Left cardiac atrium (tissue), 4 donors: ENCODE results near the gene ASB2. TPM values are rescaled to one million over a fixed set of nuclear protein-coding genes. Genes with fewer than 3 reads are reported as not detected.

Experiments
- ATAC-seq, 2 donors: fragments of 200-7000 bp; cut with Tn5 transposase; one replicate each; pipeline ENCODE4 v1.9.1; 2020; ENCODE audit warnings: mild to moderate bottlenecking in 2 of 2, moderate library complexity in 2 of 2
- DNase-seq: peaks from one replicate; pipeline ENCODE4 v3.0.0-alpha.2; 2020
- intact Hi-C, 2 donors: fragments of 100-400 bp; cut with DNase I; formaldehyde crosslinking; loops; one replicate each; pipeline versions ENCODE4 v1.14.1 to v1.15.1; 2022 to 2023
- long read RNA-seq: library from polyadenylated mRNA; unstranded; transcript quantifications from one replicate; pipeline ENCODE4 v2.0.0, GENCODE V29; 2021
- total RNA-seq, 2 donors: library from RNA; stranded (reverse); fragmentation: NEBNext Ultra II Directional; extraction: Animal tissue kit (Norgen Biotek cat#: 25700); gene quantifications; one replicate each; pipeline ENCODE4 v1.2.1, GENCODE V29; 2021
- donor health status: DM: no; HTN: yes; CAD: no.
- donor health status: DM: no; HTN: yes; CAD: no; lungs with severe emphysema.
- donor health status: DM: yes; HTN: yes; CAD: no.
- donor health status: Dilated cardiomyopathy.

Gene ASB2
- total RNA-seq = 100 to 1,000 TPM; 102 to 105 TPM
- long read RNA-seq, transcript ASB2-201 (8 exons, 2,743 nt) = minor isoform, 11 of 239 reads
- long read RNA-seq, transcript ASB2-203 (10 exons, 2,842 nt) = major isoform, 166 of 239 reads
- long read RNA-seq, partial matches to known transcripts = 25 of 239 reads
- long read RNA-seq, other reads (novel, unspliced or antisense) = 36 of 239 reads

GRCh38 chr14:93976477-93977057 is at the start of gene ASB2:
Gene ASB2, minus strand, starts transcription at chr14:93976570. Its CDS starts 12,031 bp downstream, at chr14:93964539.
- ATAC-seq (peak; percentile 48 to 55), DNase-seq (no peak)
- intact Hi-C loops = no loop called here

GRCh38 chr14:94025720-94026119 is 49.4 kb upstream of the ASB2 start:
- ATAC-seq = no peak
- DNase-seq = no peak
- intact Hi-C loops = no loop called here

GRCh38 chr14:94024549-94024948 is 48.2 kb upstream of the ASB2 start:
- intact Hi-C loops = no loop called here
- no peak for ATAC-seq
- DNase-seq = no peak

- no peak for ATAC-seq
- intact Hi-C loops = no loop called here
- DNase-seq = no peak
Observed at GRCh38 chr14:94022532-94023411, 46.4 kb upstream of the ASB2 start.

- DNase-seq = no peak
- ATAC-seq = no peak
- intact Hi-C loops = no loop called here
Observed at GRCh38 chr14:94021416-94022157, 45.2 kb upstream of the ASB2 start.

- no peak for ATAC-seq
- no peak for DNase-seq
- intact Hi-C loops = no loop called here
Observed at GRCh38 chr14:94021001-94021400, 44.6 kb upstream of the ASB2 start.

- ATAC-seq = no peak
- intact Hi-C loops = no loop called here
- no peak for DNase-seq
Observed at GRCh38 chr14:94020267-94020666, 43.9 kb upstream of the ASB2 start.

- DNase-seq (no peak), ATAC-seq (no peak)
- intact Hi-C loops = no loop called here
Observed at GRCh38 chr14:94019329-94019728, 43.0 kb upstream of the ASB2 start.

GRCh38 chr14:94018308-94018707 is 41.9 kb upstream of the ASB2 start:
- no peak for DNase-seq
- intact Hi-C loops = no loop called here

GRCh38 chr14:94016446-94016976 is 40.1 kb upstream of the ASB2 start:
- DNase-seq = no peak
- intact Hi-C loops = no loop called here
- no peak for ATAC-seq

More at GRCh38 chr14:94018308-94018707, 41.9 kb upstream of the ASB2 start:
- ATAC-seq = no peak

GRCh38 chr14:94015223-94015622 is 38.9 kb upstream of the ASB2 start:
- intact Hi-C loops = no loop called here
- DNase-seq = no peak
- ATAC-seq = no peak

GRCh38 chr14:94014382-94014781 is 38.0 kb upstream of the ASB2 start:
- ATAC-seq (no peak), DNase-seq (no peak)
- intact Hi-C loops = no loop called here

- ATAC-seq (no peak), DNase-seq (no peak)
- intact Hi-C loops = no loop called here
Observed at GRCh38 chr14:94011795-94012194, 35.4 kb upstream of the ASB2 start.

GRCh38 chr14:94010625-94011024 is 34.3 kb upstream of the ASB2 start:
- no peak for ATAC-seq
- no peak for DNase-seq
- intact Hi-C loops = no loop called here

- peak; percentile 38 to 75 for ATAC-seq
Observed at GRCh38 chr14:94009767-94010166, 33.4 kb upstream of the ASB2 start.

GRCh38 chr14:94008234-94008633 is 31.9 kb upstream of the ASB2 start:
- intact Hi-C loops = no loop called here
- ATAC-seq (no peak), DNase-seq (no peak)

More at GRCh38 chr14:94009767-94010166, 33.4 kb upstream of the ASB2 start:
- intact Hi-C loops = no loop called here
- no peak for DNase-seq

GRCh38 chr14:94005324-94006073 is 29.1 kb upstream of the ASB2 start:
- intact Hi-C loops = no loop called here
- ATAC-seq (no peak), DNase-seq (no peak)

GRCh38 chr14:94004015-94004414 is 27.6 kb upstream of the ASB2 start:
- intact Hi-C loops = loop anchor here in 1 of 2 donors (5.0 kb wide), 1 partner anchor 62 kb away; no protein-coding TSS in a partner anchor
- ATAC-seq (no peak), DNase-seq (no peak)

- ATAC-seq (no peak), DNase-seq (no peak)
- intact Hi-C loops = loop anchor here in 1 of 2 donors (5.0 kb wide), 1 partner anchor 61 kb away; no protein-coding TSS in a partner anchor
Observed at GRCh38 chr14:94003397-94003796, 27.0 kb upstream of the ASB2 start.
